GM18520 (cell line): Measurements from ENCODE around the gene DOCK7.
A peak's percentile ranks its signal among the peaks of the same experiment; 100 is the strongest.
"Not testable (repeated sequence)": the region's sequence is repeated elsewhere in the genome, so short reads cannot be mapped to it uniquely, and the experiment has no call there.

Source experiments
- ATAC-seq: cut with Tn5 transposase; IDR thresholded peaks from one replicate; pipeline ENCODE4 v1.9.1; 2021; ENCODE audit not compliant: unreplicated experiment

DOCK7 gene

GRCh38 chr1:62536865-62537264 is 151.3 kb downstream of the DOCK7 start:
- no peak for ATAC-seq

GRCh38 chr1:62530516-62531154 is 157.6 kb downstream of the DOCK7 start:
- peak; percentile 61 for ATAC-seq

GRCh38 chr1:62529227-62529626 is 159.0 kb downstream of the DOCK7 start:
- ATAC-seq, result no peak

GRCh38 chr1:62528015-62528414 is 160.2 kb downstream of the DOCK7 start:
- ATAC-seq, result no peak

GRCh38 chr1:62527346-62527745 is 160.8 kb downstream of the DOCK7 start:
- not testable (repeated sequence) for ATAC-seq

GRCh38 chr1:62523860-62524259 is 164.3 kb downstream of the DOCK7 start:
- no peak for ATAC-seq

- no peak for ATAC-seq
Measured at GRCh38 chr1:62516600-62516999, 171.6 kb downstream of the DOCK7 start.

GRCh38 chr1:62514746-62515423 is 173.3 kb downstream of the DOCK7 start:
- ATAC-seq, result no peak

- no peak for ATAC-seq
Measured at GRCh38 chr1:62513013-62513412, 175.2 kb downstream of the DOCK7 start.

GRCh38 chr1:62509028-62509427 is 179.2 kb downstream of the DOCK7 start:
- ATAC-seq, result no peak

- no peak for ATAC-seq
Measured at GRCh38 chr1:62508187-62508758, 179.9 kb downstream of the DOCK7 start.

GRCh38 chr1:62500210-62500609 is 188.0 kb downstream of the DOCK7 start:
- no peak for ATAC-seq

- ATAC-seq, result no peak
Measured at GRCh38 chr1:62494137-62494536, 194.0 kb downstream of the DOCK7 start.

GRCh38 chr1:62493656-62494055 is 194.5 kb downstream of the DOCK7 start:
- ATAC-seq, result no peak

GRCh38 chr1:62492521-62492920 is 195.7 kb downstream of the DOCK7 start:
- ATAC-seq, result no peak

- ATAC-seq, result no peak
Measured at GRCh38 chr1:62487956-62488355, 200.2 kb downstream of the DOCK7 start.

GRCh38 chr1:62484824-62485468 is 203.2 kb downstream of the DOCK7 start:
- no peak for ATAC-seq

GRCh38 chr1:62481681-62482080 is 206.5 kb downstream of the DOCK7 start:
- ATAC-seq, result no peak

GRCh38 chr1:62476525-62477219 is 211.5 kb downstream of the DOCK7 start:
- no peak for ATAC-seq

GRCh38 chr1:62467092-62467491 is 221.1 kb downstream of the DOCK7 start:
- ATAC-seq, result no peak

- no peak for ATAC-seq
Measured at GRCh38 chr1:62462370-62462769, 225.8 kb downstream of the DOCK7 start.
